ENCODE data around the gene GNB1. TPM values are rescaled to one million over a fixed set of nuclear protein-coding genes. Genes with fewer than 3 reads are reported as not detected.
A peak's percentile ranks its signal among the peaks of the same experiment; 100 is the strongest.

Gene GNB1
- total and polyA plus RNA-seq, 9 of the 15 experiments (the other 6 are each of a cell fraction or from before 2014, with no cell fraction given): 34.3 to 388 (median 114) TPM

DNA sequence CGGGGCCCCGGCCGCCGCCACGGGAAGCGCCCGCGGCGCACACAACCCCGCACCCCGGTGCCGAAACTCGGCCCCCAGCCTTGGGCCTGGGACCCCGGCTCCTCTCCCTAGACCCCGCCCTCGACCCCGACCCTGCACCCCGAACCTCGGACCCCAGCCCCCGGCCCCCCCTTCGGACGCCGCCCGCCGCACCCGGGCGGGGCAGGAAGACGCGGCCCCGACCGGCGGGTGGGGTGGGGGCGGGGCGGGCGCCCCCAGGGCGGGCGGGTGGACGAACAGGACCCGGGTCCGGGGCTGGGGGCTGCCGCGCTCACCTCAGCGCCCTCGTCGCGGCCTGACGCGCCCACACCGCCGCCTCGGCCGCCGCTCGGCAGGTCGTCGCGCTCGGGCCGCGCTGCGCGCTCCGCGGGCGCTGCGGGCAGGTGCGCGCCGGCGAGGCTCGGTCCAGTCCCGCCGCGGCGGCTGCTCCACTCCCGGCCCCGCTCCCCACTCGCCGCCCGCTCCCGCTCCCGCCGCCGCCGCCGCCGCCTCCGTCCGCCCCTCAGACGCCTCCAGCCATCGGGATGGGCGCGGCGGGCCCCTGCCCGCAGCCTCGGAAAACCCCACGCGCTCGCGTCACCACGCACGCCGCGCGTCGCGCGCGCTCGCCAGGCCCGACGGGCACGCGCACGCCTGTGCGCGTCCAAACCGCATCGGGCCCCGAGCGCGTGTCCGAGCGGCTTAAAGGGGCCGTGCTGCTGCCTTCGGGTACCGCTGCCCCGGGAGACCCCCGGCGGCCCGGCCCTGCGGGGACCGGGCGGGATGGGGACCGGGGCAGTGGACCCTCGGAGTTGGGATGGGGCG, at the start of gene GNB1 (continued):
- TF ChIP-seq FOSL1 (tag; conservative IDR thresholded peaks at IDR 0.05) (peak; percentile 41; the same call in 1 of the 2 replicates), ZNF354B (CRISPR knock-in tag; IDR thresholded peaks at IDR 0.05) (no peak), ZNF77 (CRISPR knock-in tag; IDR thresholded peaks at IDR 0.05) (no peak), HNRNPK (IDR thresholded peaks at IDR 0.05; ENCODE audit: low read depth, low read length, poor library complexity, severe bottlenecking) (peak; percentile 5), TGIF2 (CRISPR knock-in tag; IDR thresholded peaks at IDR 0.05) (0 out of 2 replicates have a peak, but pooled peaks have one; percentile 4), CEBPG (CRISPR knock-in tag; IDR thresholded peaks at IDR 0.05) (no peak), CEBPG (tag; conservative IDR thresholded peaks at IDR 0.05 in 1 of 2, IDR thresholded peaks at IDR 0.05 in 1 of 2) (no peak), KDM5B (IDR thresholded peaks at IDR 0.05; ENCODE audit: insufficient replicate concordance, low read depth, low read length) (no peak), KLF13 (tag; IDR thresholded peaks at IDR 0.05; ENCODE audit: borderline replicate concordance, low read depth) (peak; percentile 75; the same call in 1 of the 2 replicates)
- TF ChIP-seq, protein P1, sequence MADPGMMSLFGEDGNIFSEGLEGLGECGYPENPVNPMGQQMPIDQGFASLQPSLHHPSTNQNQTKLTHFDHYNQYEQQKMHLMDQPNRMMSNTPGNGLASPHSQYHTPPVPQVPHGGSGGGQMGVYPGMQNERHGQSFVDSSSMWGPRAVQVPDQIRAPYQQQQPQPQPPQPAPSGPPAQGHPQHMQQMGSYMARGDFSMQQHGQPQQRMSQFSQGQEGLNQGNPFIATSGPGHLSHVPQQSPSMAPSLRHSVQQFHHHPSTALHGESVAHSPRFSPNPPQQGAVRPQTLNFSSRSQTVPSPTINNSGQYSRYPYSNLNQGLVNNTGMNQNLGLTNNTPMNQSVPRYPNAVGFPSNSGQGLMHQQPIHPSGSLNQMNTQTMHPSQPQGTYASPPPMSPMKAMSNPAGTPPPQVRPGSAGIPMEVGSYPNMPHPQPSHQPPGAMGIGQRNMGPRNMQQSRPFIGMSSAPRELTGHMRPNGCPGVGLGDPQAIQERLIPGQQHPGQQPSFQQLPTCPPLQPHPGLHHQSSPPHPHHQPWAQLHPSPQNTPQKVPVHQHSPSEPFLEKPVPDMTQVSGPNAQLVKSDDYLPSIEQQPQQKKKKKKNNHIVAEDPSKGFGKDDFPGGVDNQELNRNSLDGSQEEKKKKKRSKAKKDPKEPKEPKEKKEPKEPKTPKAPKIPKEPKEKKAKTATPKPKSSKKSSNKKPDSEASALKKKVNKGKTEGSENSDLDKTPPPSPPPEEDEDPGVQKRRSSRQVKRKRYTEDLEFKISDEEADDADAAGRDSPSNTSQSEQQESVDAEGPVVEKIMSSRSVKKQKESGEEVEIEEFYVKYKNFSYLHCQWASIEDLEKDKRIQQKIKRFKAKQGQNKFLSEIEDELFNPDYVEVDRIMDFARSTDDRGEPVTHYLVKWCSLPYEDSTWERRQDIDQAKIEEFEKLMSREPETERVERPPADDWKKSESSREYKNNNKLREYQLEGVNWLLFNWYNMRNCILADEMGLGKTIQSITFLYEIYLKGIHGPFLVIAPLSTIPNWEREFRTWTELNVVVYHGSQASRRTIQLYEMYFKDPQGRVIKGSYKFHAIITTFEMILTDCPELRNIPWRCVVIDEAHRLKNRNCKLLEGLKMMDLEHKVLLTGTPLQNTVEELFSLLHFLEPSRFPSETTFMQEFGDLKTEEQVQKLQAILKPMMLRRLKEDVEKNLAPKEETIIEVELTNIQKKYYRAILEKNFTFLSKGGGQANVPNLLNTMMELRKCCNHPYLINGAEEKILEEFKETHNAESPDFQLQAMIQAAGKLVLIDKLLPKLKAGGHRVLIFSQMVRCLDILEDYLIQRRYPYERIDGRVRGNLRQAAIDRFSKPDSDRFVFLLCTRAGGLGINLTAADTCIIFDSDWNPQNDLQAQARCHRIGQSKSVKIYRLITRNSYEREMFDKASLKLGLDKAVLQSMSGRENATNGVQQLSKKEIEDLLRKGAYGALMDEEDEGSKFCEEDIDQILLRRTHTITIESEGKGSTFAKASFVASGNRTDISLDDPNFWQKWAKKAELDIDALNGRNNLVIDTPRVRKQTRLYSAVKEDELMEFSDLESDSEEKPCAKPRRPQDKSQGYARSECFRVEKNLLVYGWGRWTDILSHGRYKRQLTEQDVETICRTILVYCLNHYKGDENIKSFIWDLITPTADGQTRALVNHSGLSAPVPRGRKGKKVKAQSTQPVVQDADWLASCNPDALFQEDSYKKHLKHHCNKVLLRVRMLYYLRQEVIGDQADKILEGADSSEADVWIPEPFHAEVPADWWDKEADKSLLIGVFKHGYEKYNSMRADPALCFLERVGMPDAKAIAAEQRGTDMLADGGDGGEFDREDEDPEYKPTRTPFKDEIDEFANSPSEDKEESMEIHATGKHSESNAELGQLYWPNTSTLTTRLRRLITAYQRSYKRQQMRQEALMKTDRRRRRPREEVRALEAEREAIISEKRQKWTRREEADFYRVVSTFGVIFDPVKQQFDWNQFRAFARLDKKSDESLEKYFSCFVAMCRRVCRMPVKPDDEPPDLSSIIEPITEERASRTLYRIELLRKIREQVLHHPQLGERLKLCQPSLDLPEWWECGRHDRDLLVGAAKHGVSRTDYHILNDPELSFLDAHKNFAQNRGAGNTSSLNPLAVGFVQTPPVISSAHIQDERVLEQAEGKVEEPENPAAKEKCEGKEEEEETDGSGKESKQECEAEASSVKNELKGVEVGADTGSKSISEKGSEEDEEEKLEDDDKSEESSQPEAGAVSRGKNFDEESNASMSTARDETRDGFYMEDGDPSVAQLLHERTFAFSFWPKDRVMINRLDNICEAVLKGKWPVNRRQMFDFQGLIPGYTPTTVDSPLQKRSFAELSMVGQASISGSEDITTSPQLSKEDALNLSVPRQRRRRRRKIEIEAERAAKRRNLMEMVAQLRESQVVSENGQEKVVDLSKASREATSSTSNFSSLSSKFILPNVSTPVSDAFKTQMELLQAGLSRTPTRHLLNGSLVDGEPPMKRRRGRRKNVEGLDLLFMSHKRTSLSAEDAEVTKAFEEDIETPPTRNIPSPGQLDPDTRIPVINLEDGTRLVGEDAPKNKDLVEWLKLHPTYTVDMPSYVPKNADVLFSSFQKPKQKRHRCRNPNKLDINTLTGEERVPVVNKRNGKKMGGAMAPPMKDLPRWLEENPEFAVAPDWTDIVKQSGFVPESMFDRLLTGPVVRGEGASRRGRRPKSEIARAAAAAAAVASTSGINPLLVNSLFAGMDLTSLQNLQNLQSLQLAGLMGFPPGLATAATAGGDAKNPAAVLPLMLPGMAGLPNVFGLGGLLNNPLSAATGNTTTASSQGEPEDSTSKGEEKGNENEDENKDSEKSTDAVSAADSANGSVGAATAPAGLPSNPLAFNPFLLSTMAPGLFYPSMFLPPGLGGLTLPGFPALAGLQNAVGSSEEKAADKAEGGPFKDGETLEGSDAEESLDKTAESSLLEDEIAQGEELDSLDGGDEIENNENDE (IDR thresholded peaks at IDR 0.05; ENCODE audit: low read depth, low read length): no peak
- TF ChIP-seq, protein P2, sequence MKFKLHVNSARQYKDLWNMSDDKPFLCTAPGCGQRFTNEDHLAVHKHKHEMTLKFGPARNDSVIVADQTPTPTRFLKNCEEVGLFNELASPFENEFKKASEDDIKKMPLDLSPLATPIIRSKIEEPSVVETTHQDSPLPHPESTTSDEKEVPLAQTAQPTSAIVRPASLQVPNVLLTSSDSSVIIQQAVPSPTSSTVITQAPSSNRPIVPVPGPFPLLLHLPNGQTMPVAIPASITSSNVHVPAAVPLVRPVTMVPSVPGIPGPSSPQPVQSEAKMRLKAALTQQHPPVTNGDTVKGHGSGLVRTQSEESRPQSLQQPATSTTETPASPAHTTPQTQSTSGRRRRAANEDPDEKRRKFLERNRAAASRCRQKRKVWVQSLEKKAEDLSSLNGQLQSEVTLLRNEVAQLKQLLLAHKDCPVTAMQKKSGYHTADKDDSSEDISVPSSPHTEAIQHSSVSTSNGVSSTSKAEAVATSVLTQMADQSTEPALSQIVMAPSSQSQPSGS (CRISPR knock-in tag; IDR thresholded peaks at IDR 0.05): no peak
- TF ChIP-seq, protein P3, sequence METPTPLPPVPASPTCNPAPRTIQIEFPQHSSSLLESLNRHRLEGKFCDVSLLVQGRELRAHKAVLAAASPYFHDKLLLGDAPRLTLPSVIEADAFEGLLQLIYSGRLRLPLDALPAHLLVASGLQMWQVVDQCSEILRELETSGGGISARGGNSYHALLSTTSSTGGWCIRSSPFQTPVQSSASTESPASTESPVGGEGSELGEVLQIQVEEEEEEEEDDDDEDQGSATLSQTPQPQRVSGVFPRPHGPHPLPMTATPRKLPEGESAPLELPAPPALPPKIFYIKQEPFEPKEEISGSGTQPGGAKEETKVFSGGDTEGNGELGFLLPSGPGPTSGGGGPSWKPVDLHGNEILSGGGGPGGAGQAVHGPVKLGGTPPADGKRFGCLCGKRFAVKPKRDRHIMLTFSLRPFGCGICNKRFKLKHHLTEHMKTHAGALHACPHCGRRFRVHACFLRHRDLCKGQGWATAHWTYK (CRISPR knock-in tag; IDR thresholded peaks at IDR 0.05): peak; percentile 92
